ENCODE measurements around the gene PTPA.

DNA sequence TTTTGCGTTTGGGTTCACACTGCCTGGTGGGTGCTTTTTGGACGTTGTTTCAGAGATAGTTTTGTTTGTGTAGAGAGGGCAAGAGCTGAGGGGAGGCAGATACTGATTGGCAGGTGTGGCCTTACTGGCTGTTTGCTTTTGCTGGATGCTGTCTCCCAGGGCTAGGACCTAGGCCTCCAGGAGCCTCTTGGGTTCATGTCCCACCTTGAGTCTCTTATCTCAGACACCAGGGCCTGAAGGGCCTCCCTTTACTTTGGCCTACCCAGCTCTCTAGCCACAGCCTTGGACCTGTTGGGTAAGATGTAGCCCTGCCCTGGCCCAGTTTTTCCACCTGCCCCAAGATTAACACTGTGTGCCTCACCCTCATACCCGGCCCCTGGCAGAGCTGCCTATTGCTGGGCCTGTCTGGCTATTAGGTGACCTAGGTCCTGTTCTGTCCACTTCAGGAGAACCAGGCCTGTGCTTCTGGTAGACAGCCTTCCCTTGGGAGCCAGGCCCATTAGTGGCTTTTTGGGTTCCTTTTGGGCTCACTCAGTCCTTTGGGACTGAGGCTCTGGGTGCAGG is 13.4 kb downstream of the PTPA start:
- TF ChIP-seq, protein P1, sequence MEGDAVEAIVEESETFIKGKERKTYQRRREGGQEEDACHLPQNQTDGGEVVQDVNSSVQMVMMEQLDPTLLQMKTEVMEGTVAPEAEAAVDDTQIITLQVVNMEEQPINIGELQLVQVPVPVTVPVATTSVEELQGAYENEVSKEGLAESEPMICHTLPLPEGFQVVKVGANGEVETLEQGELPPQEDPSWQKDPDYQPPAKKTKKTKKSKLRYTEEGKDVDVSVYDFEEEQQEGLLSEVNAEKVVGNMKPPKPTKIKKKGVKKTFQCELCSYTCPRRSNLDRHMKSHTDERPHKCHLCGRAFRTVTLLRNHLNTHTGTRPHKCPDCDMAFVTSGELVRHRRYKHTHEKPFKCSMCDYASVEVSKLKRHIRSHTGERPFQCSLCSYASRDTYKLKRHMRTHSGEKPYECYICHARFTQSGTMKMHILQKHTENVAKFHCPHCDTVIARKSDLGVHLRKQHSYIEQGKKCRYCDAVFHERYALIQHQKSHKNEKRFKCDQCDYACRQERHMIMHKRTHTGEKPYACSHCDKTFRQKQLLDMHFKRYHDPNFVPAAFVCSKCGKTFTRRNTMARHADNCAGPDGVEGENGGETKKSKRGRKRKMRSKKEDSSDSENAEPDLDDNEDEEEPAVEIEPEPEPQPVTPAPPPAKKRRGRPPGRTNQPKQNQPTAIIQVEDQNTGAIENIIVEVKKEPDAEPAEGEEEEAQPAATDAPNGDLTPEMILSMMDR (conservative IDR thresholded peaks at IDR 0.05) = no peak
- TF ChIP-seq EZH2 (IDR thresholded peaks at IDR 0.05; ENCODE audit: low read depth) = no peak

All from PC-9 (cell line).